ENCODE results near the gene GDF15. TPM values are rescaled to one million over a fixed set of nuclear protein-coding genes. Genes with fewer than 3 reads are reported as not detected.
"Not testable (repeated sequence)": the region's sequence is repeated elsewhere in the genome, so short reads cannot be mapped to it uniquely, and the experiment has no call there.

The GDF15 gene
- total RNA-seq, 4 donors from 2014 or later, result 0.49 to 5.1 (median 4.5) TPM; not detected in 1

- DNase-seq (ENCODE audit: low spot score in 2 of 2), result no peak
- TF ChIP-seq POLR2A (IDR thresholded peaks at IDR 0.05), result no peak
- intact Hi-C loops (cut with DNase I; ENCODE audit: low total_unique reads), result no loop called here
- 61 to 81% methylated on average over 5 of the region's 5 CpGs for WGBS, 2 donors
- no peak overlapping the region for H3K4me3 ChIP-seq (ENCODE audit: low read depth, poor library complexity, severe bottlenecking)
Observed at GRCh38 chr19:18392926-18393325, 7.0 kb downstream of the GDF15 start.

DNA sequence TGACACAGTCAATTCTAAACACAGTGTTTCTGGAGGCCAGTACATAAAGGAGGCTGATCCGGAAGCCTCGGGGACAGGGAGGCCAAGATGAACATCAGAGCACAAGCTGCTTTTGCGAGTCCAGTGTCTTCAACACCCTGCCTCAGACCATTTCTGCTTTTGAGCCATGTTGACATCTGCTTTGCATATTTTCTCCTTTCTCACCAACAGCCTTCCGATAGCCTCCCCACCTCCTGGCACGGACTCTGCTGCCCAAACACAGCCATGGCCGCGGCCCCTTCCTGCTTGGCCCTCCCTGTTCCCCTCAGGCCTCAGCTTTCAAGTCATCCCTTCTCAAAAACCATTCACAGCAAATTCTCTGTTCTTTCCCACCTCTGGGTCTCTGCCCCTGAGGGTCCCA lies 7.9 kb downstream of the GDF15 start:
- no peak overlapping the region for H3K4me3 ChIP-seq (ENCODE audit: low read depth, poor library complexity, severe bottlenecking)
- no peak for TF ChIP-seq POLR2A (IDR thresholded peaks at IDR 0.05)
- TF ChIP-seq CTCF (IDR thresholded peaks at IDR 0.05), result no peak
- intact Hi-C loops (cut with DNase I; ENCODE audit: low total_unique reads), result no loop called here
- no peak for DNase-seq (ENCODE audit: low spot score in 2 of 2)
- WGBS, 2 donors, result 49 to 50% methylated on average over 7 of the region's 7 CpGs

DNA sequence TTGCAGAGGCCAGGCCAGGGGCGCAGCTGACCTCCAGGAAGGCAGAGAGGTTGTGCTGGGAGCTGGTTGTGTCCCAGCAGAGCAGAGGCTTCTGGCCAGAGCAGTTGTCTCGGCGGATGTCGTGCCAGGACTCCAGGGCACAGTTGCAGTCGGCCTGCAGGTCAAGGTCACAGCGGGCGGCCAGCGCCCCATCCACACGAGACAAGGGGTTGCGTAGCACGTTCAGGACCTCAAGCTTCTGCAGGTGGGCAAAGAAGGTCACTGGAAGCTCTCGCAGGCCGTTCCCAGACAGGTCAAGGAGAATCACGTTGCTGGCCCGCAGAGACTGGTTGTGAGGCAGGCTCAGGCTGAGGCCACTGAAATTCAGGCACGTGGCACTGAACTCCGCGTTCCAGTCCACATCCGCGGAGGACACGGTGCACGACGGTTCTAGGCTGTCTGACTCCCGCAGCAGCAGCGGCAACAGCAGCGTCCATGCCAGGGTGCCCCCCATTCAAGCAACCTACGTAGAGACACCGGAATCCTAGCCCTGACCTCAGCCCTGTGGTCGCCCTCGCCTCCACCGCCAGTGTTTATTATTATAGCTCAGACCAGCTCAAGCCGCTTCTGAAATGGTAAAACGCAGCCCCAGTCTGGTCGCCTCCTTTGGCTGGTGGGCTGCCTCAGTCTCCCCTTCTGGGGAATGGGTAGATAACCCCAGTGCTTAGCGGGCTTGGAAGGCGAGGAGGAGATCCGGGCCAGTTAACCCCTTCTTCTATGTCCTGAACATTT lies 10.7 kb downstream of the GDF15 start:
- peak overlapping the region; percentile 4 for H3K4me3 ChIP-seq (ENCODE audit: low read depth, poor library complexity, severe bottlenecking)
- 61 to 76% methylated on average over 20 to 33 of the region's 37 CpGs for WGBS, 2 donors
- no peak for TF ChIP-seq POLR2A (IDR thresholded peaks at IDR 0.05)
- TF ChIP-seq CTCF (IDR thresholded peaks at IDR 0.05), result no peak
- DNase-seq (ENCODE audit: low spot score in 2 of 2), result no peak
- intact Hi-C loops (cut with DNase I; ENCODE audit: low total_unique reads), result no loop called here

DNA sequence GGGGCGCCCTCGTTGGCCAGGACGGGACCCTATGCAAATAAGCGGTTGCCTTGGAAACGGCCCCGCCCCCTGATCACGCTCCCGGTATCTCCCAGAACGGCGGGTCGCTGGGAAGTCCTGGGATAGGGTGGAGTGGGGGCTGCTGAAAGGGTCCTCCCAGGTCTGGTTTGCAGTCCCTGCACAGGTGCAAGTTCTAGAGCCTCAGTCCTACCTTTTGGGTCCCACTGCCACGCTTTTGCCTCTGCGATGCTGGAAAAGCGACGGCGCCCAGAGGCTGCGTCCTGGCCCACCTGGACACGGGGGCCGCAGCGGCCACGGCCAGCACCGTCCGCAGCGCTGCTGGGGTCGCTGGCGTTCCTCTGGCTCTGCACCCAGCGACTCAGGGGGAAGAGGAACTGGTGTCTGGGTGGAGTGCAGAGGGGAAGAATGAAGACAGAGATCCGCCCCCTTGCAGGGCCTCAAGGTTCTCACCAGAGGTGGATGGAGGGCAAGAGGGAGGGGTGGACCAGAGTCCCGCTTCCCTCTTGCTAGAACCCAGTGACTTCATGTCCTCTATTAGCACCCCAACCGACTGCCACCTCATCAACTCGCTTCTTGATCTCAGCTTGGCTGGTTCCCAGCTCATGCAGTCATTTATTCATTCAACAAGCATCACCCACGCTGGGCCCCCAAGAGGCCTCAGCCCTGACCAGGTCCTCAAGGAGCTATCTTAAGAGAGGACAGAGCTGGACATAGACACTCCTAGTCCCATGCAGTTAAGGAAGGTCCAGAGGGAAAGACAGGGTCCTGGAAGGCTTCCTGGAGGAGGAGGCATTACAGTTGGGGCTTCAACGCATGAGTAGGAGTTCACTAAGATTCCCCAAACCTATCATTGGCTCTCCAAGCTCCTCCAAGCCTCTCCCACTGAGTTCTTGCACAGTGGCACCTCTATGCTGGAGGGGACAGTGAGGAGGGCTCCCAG lies 11.6 kb downstream of the GDF15 start, which contains the start of gene LRRC25:
LRRC25 (minus strand) TSS at position 381 of the 961 bp plus-strand sequence. CDS start 659 bp downstream, outside the sequence.
- TF ChIP-seq CTCF (IDR thresholded peaks at IDR 0.05) (no peak), POLR2A (IDR thresholded peaks at IDR 0.05) (no peak)
- intact Hi-C loops (cut with DNase I; ENCODE audit: low total_unique reads), result no loop called here
- WGBS, 2 donors, result 16 to 20% methylated on average over 22 to 29 of the region's 33 CpGs
- peak within 1 kb of the TSS; percentile 4 for H3K4me3 ChIP-seq (ENCODE audit: low read depth, poor library complexity, severe bottlenecking)
- no peak for DNase-seq (ENCODE audit: low spot score in 2 of 2)

DNA sequence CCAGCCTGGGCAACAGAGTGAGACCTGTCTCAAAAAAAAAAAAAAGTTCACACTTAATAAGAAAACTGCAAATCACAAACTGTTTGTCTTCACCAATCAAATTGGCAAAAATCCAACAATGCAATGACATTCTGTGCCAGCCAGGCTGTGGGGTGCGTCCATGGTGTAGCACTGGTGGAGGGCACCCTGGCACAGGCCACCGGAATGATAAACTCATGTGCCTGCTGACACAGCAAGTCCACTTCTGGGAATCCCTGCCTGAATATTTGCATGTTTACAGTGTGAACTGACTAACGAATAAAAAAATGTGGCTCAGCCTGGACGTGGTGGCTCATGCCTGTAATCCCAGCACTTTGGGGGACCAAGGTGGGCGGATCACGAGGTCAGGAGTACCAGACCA lies 13.1 kb downstream of the GDF15 start:
- intact Hi-C loops (cut with DNase I; ENCODE audit: low total_unique reads), result no loop called here
- WGBS, 2 donors, result 25 to 26% methylated on average over 6 of the region's 6 CpGs
- TF ChIP-seq CTCF (IDR thresholded peaks at IDR 0.05) (no peak), POLR2A (IDR thresholded peaks at IDR 0.05) (no peak)
- DNase-seq (ENCODE audit: low spot score in 2 of 2), result no peak
- no peak overlapping the region for H3K4me3 ChIP-seq (ENCODE audit: low read depth, poor library complexity, severe bottlenecking)

- WGBS, 2 donors, result 35 to 46% methylated on average over 7 of the region's 7 CpGs
- H3K4me3 ChIP-seq (ENCODE audit: low read depth, poor library complexity, severe bottlenecking), result no peak overlapping the region
- intact Hi-C loops (cut with DNase I; ENCODE audit: low total_unique reads), result no loop called here
- DNase-seq (ENCODE audit: low spot score in 2 of 2), result peak in 1 of 2 donors; percentile 74
- no peak for TF ChIP-seq POLR2A (IDR thresholded peaks at IDR 0.05)
- TF ChIP-seq CTCF (IDR thresholded peaks at IDR 0.05), result no peak
Observed at GRCh38 chr19:18401580-18402112, 15.7 kb downstream of the GDF15 start.

DNA sequence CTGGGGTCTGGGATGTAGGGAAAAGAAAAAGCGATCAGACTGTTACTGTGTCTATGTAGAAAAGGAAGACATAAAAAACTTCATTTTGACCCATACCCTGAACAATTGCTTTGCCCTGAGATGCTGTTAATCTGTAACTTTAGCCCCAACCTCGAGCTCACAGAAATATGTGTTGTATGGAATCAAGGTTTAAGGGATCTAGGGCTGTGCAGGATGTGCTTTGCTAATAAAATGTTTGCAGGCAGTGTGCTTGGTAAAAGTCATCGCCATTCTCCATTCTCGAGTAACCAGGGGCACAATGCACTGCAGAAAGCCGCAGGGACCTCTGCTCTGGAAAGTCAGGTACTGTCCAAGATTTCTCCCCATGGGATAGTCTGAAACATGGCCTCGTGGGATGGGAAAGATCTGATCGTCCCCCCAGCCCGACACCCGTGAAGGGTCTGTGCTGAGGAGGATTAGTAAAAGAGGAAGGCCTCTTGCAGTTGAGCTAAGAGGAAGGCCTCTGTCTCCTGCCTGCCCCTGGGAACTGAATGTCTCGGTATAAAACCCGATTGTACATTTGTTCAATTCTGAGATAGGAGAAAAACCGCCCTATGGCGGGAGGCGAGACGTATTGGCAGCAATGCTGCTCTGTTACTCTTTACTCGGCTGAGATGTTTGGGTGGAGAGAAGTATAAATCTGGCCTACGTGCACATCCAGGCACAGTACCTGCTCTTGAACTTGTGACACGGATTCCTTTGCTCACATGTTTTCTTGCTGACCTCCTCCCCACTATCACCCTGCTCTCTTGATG lies 16.7 kb downstream of the GDF15 start:
- intact Hi-C loops (cut with DNase I; ENCODE audit: low total_unique reads); DNase-seq (ENCODE audit: low spot score in 2 of 2); H3K4me3 ChIP-seq (ENCODE audit: low read depth, poor library complexity, severe bottlenecking): not testable (repeated sequence)
- WGBS, 2 donors, result 72 to 78% methylated on average over 18 of the region's 18 CpGs

GRCh38 chr19:18405754-18406153 lies 19.8 kb downstream of the GDF15 start:
- 84 to 90% methylated on average over 11 of the region's 11 CpGs for WGBS, 2 donors
- H3K4me3 ChIP-seq (ENCODE audit: low read depth, poor library complexity, severe bottlenecking); intact Hi-C loops (cut with DNase I; ENCODE audit: low total_unique reads); DNase-seq (ENCODE audit: low spot score in 2 of 2): not testable (repeated sequence)

Measured in lower leg skin (tissue), 4 donors.